Osteocyte (in vitro differentiated cells): ENCODE data around the gene PLVAP. TPM values are rescaled to one million over a fixed set of nuclear protein-coding genes. Genes with fewer than 3 reads are reported as not detected.

Experiments
- DNase-seq: peaks from one replicate; pipeline ENCODE4 v3.0.0; 2021; ENCODE audit warnings: mixed read lengths; ENCODE audit not compliant: unreplicated experiment; ENCODE audit errors: extremely low spot score
- H3K27ac Mint-ChIP-seq: one replicate; pipeline ENCODE4 v1.8.0; 2021; ENCODE audit warnings: mild to moderate bottlenecking, mixed read lengths; ENCODE audit not compliant: unreplicated experiment
- H3K27me3 Mint-ChIP-seq: one replicate; pipeline ENCODE4 v1.8.0; 2021; ENCODE audit warnings: mixed read lengths; ENCODE audit not compliant: unreplicated experiment
- H3K36me3 Mint-ChIP-seq: one replicate; pipeline ENCODE4 v1.8.0; 2021; ENCODE audit warnings: mixed read lengths; ENCODE audit not compliant: unreplicated experiment
- H3K4me1 Mint-ChIP-seq: one replicate; pipeline ENCODE4 v1.8.0; 2021; ENCODE audit warnings: mixed read lengths; ENCODE audit not compliant: unreplicated experiment
- H3K4me3 Mint-ChIP-seq: one replicate; pipeline ENCODE4 v1.8.0; 2021; ENCODE audit warnings: mild to moderate bottlenecking, moderate library complexity, mixed read lengths; ENCODE audit not compliant: unreplicated experiment
- H3K9me3 Mint-ChIP-seq: one replicate; pipeline ENCODE4 v1.8.0; 2021; ENCODE audit warnings: mixed read lengths; ENCODE audit not compliant: unreplicated experiment
- total RNA-seq: library from RNA; stranded (reverse); gene quantifications from 2 replicates; pipeline ENCODE4 v1.2.1, GENCODE V29; 2021
- TF ChIP-seq, protein P1 (sequence below): fragments of 200-600 bp; sonication (generic); IDR thresholded peaks from 2 replicates; pipeline ENCODE4 v1.5.0; 2021; ENCODE audit warnings: antibody characterized with exemption, mild to moderate bottlenecking, moderate library complexity

PLVAP gene
- total RNA-seq, 1 donor from 2014 or later, result not detected

DNA sequence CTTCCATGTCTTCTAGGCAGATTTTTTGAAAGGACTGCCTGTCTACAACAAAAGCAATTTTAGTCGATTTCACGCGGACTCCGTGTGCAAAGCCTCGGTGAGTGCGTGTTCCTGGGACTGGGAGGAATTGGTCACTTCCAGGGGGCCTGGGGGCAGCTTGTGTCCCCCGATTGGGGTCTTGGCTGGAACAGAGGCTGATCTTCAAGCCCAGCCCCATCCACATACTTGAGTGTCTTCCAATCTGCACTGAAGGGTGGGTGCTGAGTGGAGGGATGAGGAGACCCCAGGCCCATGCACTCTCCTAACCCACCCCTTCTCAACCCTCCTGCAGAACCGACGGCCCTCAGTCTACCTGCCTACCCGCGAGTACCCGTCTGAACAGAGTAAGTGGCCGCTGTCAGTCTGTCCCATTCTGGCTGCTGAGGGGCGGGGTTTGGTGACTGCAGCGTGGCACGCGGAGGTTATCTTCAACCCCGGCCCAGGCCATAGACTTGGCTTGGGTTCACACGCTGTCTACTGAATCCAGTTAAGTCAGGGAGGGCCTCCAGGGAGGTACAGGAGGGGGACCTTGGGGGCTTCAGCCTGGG, 63.0 kb downstream of the PLVAP start:
- Mint-ChIP-seq H3K27ac (no peak overlapping the region), H3K27me3 (no peaks in the 10 kb centered on the region), H3K4me3 (no peak overlapping the region), H3K36me3 (peaks cover 10% of the 10 kb centered on the region), H3K9me3 (no peaks in the 10 kb centered on the region), H3K4me1 (peaks cover 26% of the 10 kb centered on the region)
- TF ChIP-seq, protein P1, sequence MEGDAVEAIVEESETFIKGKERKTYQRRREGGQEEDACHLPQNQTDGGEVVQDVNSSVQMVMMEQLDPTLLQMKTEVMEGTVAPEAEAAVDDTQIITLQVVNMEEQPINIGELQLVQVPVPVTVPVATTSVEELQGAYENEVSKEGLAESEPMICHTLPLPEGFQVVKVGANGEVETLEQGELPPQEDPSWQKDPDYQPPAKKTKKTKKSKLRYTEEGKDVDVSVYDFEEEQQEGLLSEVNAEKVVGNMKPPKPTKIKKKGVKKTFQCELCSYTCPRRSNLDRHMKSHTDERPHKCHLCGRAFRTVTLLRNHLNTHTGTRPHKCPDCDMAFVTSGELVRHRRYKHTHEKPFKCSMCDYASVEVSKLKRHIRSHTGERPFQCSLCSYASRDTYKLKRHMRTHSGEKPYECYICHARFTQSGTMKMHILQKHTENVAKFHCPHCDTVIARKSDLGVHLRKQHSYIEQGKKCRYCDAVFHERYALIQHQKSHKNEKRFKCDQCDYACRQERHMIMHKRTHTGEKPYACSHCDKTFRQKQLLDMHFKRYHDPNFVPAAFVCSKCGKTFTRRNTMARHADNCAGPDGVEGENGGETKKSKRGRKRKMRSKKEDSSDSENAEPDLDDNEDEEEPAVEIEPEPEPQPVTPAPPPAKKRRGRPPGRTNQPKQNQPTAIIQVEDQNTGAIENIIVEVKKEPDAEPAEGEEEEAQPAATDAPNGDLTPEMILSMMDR, result no peak
- DNase-seq, result no peak

DNA sequence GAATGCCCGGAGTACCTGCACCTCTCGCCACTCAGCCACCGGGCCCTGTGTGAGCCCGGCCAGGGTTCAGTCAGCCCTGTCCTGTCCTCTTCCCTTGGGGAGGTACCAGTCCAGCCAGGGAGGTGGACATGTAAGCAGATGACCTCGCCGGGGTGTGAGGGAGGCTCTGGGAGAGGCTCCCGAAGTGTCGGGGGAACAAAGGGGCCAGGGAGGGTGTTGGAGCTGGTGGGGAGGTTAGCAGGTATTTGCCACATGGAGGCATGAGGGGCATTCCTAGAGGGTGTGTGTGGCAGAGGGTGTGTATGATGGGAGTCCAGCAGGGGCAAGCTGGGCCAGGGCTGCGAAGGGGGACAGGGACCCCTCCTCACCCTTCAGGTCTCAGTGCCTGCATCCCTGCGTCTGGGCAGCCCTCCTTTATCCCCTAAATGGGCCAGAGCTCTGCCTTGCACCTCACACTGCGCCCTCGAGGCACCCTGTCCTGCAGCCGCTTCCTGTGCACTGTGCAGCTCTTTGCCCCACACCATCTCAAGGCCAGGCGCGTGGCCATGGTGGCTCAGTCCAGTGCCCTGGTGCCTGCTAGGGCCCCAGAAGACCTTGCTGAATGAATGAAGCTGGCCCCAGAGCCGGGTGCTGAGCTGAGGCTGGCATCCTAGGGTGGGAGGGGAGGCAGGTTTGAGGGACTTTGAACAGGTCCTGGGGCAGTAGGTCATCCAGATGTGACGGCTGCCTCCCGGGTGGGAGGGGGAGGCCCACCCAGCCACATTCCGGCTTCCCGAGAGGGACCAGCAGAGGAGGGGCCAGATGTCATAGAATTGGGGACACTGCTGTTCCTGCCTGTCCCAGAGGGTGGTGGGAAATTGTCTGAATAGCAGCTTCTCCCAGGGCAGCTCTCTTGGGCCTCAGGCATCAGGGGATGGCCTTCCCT, 64.7 kb downstream of the PLVAP start:
- Mint-ChIP-seq H3K9me3 (no peaks in the 10 kb centered on the region), H3K27ac (peak overlapping the region; percentile 93), H3K27me3 (no peaks in the 10 kb centered on the region), H3K4me3 (peak overlapping the region; percentile 65), H3K4me1 (peaks cover 35% of the 10 kb centered on the region), H3K36me3 (peaks cover 10% of the 10 kb centered on the region)
- no peak for DNase-seq
- TF ChIP-seq, protein P1, result no peak

DNA sequence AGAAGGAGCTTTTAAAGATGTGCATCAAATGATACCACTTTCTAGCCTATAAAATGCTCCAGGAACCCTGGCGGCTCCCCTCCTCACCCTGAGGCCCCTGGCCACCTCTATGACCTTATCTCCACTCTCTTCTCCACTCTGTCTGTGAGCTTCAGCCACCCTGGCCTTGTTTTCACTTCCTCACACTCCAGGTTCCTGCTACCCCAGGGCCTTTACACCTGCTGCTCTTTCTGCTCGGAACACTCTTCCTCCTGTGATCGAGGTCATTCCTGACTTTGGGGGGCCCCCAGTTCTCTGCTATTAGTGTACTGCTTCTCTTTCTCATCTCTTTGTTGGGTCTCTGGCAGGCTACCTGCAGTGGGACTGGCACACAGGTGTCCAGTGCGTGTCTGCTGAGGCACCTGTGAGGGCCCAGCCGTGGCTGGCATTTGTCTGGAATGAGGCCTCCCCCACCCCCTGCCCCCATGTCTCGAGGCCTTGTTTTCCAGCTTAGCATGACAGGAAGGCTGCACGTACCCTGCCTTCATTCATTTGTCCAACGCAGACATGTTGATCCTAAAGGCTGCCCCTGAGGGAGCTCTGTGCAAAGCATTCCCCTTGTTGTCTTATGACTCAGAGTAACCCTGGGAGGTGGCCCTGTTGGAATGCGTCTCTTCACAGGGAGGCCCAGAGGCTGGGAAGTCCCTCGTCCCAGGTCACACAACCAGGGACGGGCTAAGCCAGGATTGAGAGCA, 65.5 kb downstream of the PLVAP start:
- no peak for DNase-seq
- H3K4me1 Mint-ChIP-seq, result peaks cover 37% of the 10 kb centered on the region
- H3K9me3 Mint-ChIP-seq, result no peaks in the 10 kb centered on the region
- TF ChIP-seq, protein P1, result no peak
- no peaks in the 10 kb centered on the region for H3K27me3 Mint-ChIP-seq
- peak overlapping the region; percentile 65 for H3K4me3 Mint-ChIP-seq
- H3K36me3 Mint-ChIP-seq, result peaks cover 10% of the 10 kb centered on the region
- H3K27ac Mint-ChIP-seq, result peak overlapping the region; percentile 93

DNA sequence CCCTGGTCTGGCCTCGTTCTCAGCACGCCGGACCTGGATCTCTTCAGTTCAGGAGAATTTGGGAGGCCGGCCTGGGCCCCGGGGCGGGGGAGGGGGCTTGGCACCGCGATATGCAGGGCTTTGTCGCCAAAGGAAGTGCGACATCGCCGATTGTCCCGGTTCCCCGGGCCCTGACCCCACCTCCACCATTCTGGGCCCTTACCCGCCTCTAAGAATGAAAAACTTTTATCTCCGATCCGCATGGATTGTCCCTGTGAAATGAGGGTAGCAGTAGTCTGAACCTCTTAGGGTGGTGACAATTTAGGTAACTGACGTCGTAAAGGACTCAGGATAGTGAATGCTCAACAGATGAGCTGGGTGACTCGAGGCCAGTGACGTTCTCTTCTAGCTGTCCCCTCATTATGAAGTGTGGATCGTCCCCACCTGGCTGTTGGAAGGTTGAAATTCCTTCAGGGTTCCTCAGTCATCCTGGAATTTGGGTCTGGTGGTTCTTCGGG, 67.1 kb downstream of the PLVAP start:
- Mint-ChIP-seq H3K9me3 (no peaks in the 10 kb centered on the region), H3K36me3 (peaks cover 2% of the 10 kb centered on the region), H3K4me1 (peaks cover 46% of the 10 kb centered on the region), H3K27me3 (no peaks in the 10 kb centered on the region), H3K27ac (peak overlapping the region; percentile 78), H3K4me3 (peak overlapping the region; percentile 94)
- TF ChIP-seq, protein P1, result no peak
- DNase-seq, result no peak
